Inflammatory macrophage treated with lipopolysaccharide for 1 hour (primary cell): ENCODE measurements around the gene FADD.
A peak's percentile ranks its signal among the peaks of the same experiment; 100 is the strongest.

Experiments used
- DNase-seq, 2 donors: peaks; one replicate each; pipeline ENCODE4 v3.0.0-alpha.2; 2020 to 2022

Gene FADD

GRCh38 chr11:70240337-70240736, 37.2 kb downstream of the FADD start:
- DNase-seq: no peak

GRCh38 chr11:70241709-70242108, 38.6 kb downstream of the FADD start:
- DNase-seq: no peak

GRCh38 chr11:70242885-70243284, 39.8 kb downstream of the FADD start:
- no peak for DNase-seq

GRCh38 chr11:70243912-70244652, 41.0 kb downstream of the FADD start:
- no peak for DNase-seq

- DNase-seq: peak; percentile 8 to 29
Observed at GRCh38 chr11:70244698-70245097, 41.6 kb downstream of the FADD start.

- DNase-seq: no peak
Observed at GRCh38 chr11:70246196-70246595, 43.1 kb downstream of the FADD start.

- DNase-seq: no peak
Observed at GRCh38 chr11:70247042-70247709, 44.1 kb downstream of the FADD start.

GRCh38 chr11:70247710-70248072, 44.6 kb downstream of the FADD start:
- no peak for DNase-seq

- no peak for DNase-seq
Observed at GRCh38 chr11:70250876-70251658, 48.0 kb downstream of the FADD start.

- DNase-seq: no peak
Observed at GRCh38 chr11:70251659-70252321, 48.7 kb downstream of the FADD start.

GRCh38 chr11:70252844-70253243, 49.7 kb downstream of the FADD start:
- no peak for DNase-seq

- no peak for DNase-seq
Observed at GRCh38 chr11:70255477-70256116, 52.5 kb downstream of the FADD start.
